ENCODE data around the gene AMH. TPM values are rescaled to one million over a fixed set of nuclear protein-coding genes. Genes with fewer than 3 reads are reported as not detected.
A peak's percentile ranks its signal among the peaks of the same experiment; 100 is the strongest.

AMH gene
- total and polyA plus RNA-seq, 2 of the 13 experiments (the other 11 are each of a cell fraction or from before 2014, with no cell fraction given), result 0.03 to 0.18 TPM

DNA sequence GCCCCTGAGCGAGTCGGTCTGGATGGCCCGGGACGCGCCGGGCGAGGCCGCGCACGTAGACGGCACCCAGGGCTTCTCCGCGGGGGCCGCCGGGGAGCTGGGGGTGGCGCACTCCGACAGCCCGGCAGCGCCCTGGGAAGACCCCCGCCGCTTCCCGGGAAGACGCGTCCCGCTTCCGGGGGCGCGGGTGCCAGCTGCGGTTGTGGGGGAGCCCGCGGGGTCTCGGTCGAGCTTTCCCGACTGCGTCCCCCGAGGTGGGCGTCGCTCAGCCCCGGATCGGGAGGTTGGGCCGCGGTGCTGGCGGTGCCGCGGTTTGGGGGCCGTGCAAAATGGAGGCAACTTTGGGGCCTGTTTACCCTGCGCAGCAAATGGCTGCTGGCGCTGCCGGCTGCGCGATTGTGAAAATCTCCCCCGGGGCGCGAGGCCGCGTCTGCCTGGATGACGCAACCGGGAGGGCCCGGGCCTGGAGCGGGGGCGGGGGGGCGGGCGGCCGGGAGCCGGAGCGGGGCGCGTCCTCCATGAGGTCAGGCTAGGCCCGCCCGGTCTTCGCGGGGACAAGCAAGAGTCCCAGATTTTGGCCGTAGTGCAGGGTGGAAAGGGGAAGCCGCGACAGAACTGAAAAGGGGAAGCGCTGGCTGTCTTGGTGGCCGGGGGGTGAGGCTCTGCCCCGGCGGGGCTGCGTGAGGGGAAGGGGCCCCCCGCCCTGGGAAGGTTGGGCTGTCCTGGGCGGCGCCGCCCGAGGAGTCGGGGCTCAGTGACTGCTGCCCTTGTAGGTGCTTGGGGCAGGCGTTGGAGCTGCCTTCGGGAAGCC is 21.5 kb downstream of the AMH start (continued):
- TF ChIP-seq DPF2 (CRISPR knock-in tag; IDR thresholded peaks at IDR 0.05; ENCODE audit: borderline replicate concordance, low read depth) (no peak), ZNF33B (CRISPR knock-in tag; IDR thresholded peaks at IDR 0.05) (no peak), SAP130 (CRISPR knock-in tag; IDR thresholded peaks at IDR 0.05; ENCODE audit: low read depth) (peak; percentile 57), ZSCAN29 (CRISPR knock-in tag; conservative IDR thresholded peaks at IDR 0.05) (no peak), ELF3 (CRISPR knock-in tag; IDR thresholded peaks at IDR 0.05) (no peak), CCDC6 (CRISPR knock-in tag; IDR thresholded peaks at IDR 0.05) (peak; percentile 58; the same call in 1 of the 2 replicates), PPARG (CRISPR knock-in tag; conservative IDR thresholded peaks at IDR 0.05) (no peak), ZEB1 (IDR thresholded peaks at IDR 0.05; ENCODE audit: insufficient replicate concordance, low read depth) (no peak), ZNF30 (CRISPR knock-in tag; IDR thresholded peaks at IDR 0.05) (peak; percentile 59; the same call in 1 of the 2 replicates), ZNF382 (CRISPR knock-in tag; IDR thresholded peaks at IDR 0.05; ENCODE audit: borderline replicate concordance) (no peak), TRAFD1 (CRISPR knock-in tag; IDR thresholded peaks at IDR 0.05; ENCODE audit: borderline replicate concordance) (no peak), MED1 (CRISPR knock-in tag; IDR thresholded peaks at IDR 0.05) (no peak), ARHGAP35 (CRISPR knock-in tag; IDR thresholded peaks at IDR 0.05; ENCODE audit: borderline replicate concordance) (no peak), TCF7 (IDR thresholded peaks at IDR 0.05; ENCODE audit: low read depth) (no peak), TCF7L2 (IDR thresholded peaks at IDR 0.05; ENCODE audit: low read depth, low read length) (no peak), PAX8 (CRISPR knock-in tag; IDR thresholded peaks at IDR 0.05; ENCODE audit: borderline replicate concordance) (no peak), CSRNP2 (CRISPR knock-in tag; conservative IDR thresholded peaks at IDR 0.05; ENCODE audit: low read depth) (no peak), FOXO1 (CRISPR knock-in tag; IDR thresholded peaks at IDR 0.05) (no peak)
- TF ChIP-seq, protein P1, sequence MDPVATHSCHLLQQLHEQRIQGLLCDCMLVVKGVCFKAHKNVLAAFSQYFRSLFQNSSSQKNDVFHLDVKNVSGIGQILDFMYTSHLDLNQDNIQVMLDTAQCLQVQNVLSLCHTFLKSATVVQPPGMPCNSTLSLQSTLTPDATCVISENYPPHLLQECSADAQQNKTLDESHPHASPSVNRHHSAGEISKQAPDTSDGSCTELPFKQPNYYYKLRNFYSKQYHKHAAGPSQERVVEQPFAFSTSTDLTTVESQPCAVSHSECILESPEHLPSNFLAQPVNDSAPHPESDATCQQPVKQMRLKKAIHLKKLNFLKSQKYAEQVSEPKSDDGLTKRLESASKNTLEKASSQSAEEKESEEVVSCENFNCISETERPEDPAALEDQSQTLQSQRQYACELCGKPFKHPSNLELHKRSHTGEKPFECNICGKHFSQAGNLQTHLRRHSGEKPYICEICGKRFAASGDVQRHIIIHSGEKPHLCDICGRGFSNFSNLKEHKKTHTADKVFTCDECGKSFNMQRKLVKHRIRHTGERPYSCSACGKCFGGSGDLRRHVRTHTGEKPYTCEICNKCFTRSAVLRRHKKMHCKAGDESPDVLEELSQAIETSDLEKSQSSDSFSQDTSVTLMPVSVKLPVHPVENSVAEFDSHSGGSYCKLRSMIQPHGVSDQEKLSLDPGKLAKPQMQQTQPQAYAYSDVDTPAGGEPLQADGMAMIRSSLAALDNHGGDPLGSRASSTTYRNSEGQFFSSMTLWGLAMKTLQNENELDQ (CRISPR knock-in tag; IDR thresholded peaks at IDR 0.05; ENCODE audit: borderline replicate concordance), result no peak
- TF ChIP-seq, protein P2, sequence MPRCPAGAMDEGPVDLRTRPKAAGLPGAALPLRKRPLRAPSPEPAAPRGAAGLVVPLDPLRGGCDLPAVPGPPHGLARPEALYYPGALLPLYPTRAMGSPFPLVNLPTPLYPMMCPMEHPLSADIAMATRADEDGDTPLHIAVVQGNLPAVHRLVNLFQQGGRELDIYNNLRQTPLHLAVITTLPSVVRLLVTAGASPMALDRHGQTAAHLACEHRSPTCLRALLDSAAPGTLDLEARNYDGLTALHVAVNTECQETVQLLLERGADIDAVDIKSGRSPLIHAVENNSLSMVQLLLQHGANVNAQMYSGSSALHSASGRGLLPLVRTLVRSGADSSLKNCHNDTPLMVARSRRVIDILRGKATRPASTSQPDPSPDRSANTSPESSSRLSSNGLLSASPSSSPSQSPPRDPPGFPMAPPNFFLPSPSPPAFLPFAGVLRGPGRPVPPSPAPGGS (CRISPR knock-in tag; IDR thresholded peaks at IDR 0.05), result no peak
- TF ChIP-seq, protein P3, sequence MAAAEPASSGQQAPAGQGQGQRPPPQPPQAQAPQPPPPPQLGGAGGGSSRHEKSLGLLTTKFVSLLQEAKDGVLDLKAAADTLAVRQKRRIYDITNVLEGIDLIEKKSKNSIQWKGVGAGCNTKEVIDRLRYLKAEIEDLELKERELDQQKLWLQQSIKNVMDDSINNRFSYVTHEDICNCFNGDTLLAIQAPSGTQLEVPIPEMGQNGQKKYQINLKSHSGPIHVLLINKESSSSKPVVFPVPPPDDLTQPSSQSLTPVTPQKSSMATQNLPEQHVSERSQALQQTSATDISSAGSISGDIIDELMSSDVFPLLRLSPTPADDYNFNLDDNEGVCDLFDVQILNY (CRISPR knock-in tag; conservative IDR thresholded peaks at IDR 0.05), result no peak

Measured in HepG2 (cell line).